WI38 (cell line): ENCODE measurements around the gene EBF3.

ENCODE experiments used
- H3K4me3 ChIP-seq: 2 replicates; pipeline ENCODE4 v1.5.1; 2011; ENCODE audit warnings: low read depth, mild to moderate bottlenecking, control low read depth, low read length
- TF ChIP-seq, protein P1 (sequence below): IDR thresholded peaks from 2 replicates; pipeline ENCODE4 v1.5.1; 2012; ENCODE audit warnings: low read depth, mild to moderate bottlenecking, control low read depth, low read length

EBF3 gene

DNA sequence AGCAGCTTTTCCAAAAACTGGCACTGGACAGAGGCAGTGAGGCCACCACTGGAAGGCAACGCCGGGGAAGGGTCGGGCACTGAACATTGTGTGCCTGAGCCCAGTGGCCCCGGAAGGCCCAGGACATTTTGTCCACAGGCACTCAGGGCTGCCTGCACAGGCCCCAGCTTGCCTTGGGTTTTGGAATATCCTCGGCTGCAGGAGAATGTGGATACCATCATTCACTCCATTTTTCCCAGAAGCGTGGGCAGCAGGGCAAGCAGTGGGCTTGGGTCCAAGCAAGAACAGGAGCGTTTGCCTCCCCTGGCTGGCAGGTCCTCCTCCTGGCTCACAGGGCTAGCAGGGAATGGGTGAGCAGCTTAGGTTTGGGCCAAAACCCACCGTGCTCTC is 147.4 kb downstream of the EBF3 start:
- TF ChIP-seq, protein P1, sequence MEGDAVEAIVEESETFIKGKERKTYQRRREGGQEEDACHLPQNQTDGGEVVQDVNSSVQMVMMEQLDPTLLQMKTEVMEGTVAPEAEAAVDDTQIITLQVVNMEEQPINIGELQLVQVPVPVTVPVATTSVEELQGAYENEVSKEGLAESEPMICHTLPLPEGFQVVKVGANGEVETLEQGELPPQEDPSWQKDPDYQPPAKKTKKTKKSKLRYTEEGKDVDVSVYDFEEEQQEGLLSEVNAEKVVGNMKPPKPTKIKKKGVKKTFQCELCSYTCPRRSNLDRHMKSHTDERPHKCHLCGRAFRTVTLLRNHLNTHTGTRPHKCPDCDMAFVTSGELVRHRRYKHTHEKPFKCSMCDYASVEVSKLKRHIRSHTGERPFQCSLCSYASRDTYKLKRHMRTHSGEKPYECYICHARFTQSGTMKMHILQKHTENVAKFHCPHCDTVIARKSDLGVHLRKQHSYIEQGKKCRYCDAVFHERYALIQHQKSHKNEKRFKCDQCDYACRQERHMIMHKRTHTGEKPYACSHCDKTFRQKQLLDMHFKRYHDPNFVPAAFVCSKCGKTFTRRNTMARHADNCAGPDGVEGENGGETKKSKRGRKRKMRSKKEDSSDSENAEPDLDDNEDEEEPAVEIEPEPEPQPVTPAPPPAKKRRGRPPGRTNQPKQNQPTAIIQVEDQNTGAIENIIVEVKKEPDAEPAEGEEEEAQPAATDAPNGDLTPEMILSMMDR: no peak

DNA sequence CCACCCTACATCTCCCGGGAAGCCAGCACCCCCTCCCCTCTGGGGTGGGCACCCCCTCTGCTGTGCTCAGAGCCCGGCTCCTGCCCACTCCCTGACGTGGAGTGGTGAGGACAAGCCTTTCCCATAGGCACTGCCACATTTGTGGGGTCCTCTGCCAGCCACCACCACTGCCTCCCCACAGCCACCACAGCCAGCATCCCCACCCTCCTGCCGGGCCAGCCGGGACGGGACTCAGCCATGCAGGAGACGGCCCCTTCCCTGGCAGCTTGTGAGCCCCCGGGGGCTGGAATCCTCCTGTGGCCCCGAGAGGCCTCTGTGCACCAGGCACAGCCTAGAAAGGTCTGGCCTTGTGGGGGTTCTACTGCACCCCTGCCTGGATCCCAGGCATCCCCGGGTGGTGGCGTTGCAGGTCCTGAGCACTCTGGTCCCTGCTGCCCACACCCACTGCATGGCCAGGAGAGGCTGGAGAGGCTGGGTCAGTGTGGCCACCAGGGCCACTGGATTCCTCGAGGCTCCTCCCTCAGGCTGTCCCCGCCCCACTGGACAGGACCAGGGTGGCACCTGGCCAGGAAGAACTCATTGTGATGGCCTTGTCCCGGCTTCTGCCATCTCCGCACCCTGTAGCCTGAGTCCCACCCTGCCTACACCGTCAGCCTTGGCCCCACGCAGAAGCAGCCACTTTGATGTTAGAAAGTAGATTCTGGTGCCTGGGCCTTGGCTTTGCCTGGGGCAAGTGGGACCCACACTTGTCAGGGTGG is 148.0 kb downstream of the EBF3 start:
- TF ChIP-seq, protein P1: no peak
- H3K4me3 ChIP-seq: no peak overlapping the region

More for the DNA sequence above, 147.4 kb downstream of the EBF3 start:
- no peak overlapping the region for H3K4me3 ChIP-seq

DNA sequence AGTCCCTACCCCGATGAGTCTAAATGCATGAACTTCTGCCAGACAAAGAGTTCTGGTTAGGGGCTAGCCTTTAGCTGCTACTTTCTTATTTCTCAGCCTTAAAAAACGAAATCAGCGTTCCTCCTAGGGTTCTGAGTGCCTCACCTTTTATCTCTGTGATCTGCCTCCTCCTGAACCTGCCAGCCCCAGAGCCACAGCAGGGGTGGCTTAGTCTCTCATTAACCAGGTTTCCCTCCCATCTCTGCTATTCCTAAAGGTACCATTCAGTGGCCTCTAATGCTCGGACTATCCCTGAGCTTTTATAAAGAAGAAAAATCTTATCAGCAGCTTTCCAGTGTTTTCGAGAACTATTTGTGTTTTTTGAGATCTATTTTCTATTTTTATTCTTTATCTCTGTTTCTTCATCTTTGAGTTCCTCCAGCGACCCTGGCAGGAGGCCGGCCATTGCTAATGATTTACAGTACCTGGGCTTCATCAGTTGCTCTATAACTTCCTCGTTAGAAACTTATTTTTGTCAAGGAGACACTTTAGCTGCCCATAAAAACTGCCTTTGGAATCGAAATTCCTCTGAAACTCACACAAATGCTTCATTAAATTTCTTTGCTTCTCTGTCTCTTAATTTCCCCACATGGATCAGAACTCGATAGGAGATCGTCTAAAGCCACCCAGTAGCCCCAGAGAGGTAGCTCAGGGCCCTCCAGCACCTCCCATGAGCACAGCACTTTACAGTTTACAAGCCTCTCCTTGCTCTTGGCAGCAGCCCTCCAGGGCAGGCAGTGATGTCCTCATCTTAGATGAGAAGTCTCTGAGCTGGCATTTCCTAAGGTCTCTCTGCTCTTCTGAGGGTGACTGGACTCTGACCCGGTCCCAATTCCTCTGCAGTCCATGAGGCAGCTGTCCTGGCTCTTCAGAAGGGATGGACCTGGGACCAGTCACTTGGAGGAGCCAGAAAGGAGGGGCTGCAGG is 149.1 kb downstream of the EBF3 start:
- TF ChIP-seq, protein P1: no peak

DNA sequence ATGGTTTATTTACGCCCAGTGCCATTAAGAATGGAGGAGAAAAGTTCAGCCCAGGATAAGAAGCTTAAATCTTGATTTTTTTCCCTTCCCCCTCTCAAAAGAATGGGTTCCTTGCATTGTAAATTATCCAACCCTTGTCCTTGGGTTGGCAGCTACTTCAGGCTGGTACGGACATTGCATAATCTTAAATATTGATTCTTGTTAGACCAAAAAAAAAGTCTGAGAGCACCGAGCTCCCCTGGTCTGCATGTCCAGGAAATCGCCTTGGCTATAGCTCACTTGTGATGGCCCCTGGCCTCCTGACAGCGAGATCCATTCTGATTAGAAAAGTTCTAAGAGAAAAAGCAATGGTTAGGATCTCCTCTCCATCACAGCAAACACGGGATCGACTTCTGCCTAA is 151.7 kb downstream of the EBF3 start:
- no peak overlapping the region for H3K4me3 ChIP-seq
- TF ChIP-seq, protein P1: no peak

More for the DNA sequence above, 149.1 kb downstream of the EBF3 start:
- H3K4me3 ChIP-seq: no peak overlapping the region

DNA sequence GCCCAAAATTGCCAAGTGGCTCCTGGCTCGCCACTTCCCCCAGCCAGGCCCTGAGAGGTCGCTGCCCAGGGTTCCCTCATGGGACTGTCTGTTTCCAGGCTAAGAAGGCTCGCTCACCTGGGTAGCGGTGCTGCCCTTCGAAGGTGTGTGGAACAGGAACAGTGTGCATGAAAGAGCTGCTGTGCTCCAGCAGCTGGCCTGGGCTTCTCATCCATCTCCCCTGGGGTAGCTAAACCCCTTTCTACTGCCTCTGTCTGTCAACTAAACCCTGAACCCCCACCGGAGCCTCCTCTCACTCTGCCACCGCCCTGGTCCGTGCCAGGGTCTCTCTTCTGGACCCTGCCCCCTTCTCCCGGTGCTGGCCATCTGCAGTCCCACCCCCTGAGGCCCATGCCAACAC is 152.9 kb downstream of the EBF3 start:
- no peak overlapping the region for H3K4me3 ChIP-seq
- TF ChIP-seq, protein P1: no peak

DNA sequence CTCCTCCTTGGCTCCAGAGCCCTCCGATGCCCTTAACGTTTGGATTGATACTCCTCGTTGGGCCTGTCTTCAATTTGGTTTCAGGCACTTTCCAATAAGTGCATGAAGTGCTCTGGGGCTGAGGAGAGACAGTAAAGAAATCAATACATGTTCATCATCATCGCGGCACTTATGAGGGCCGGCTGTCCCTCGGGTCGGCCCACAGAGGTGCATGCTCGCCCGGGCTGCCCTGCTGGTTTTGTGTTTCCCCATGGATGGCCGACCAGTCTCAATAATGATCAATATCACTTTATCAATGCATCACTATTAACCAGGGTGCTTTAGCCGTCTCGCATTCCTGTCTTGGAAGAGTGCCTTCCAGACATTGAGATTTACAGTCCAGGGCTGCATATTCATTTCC is 154.2 kb downstream of the EBF3 start:
- TF ChIP-seq, protein P1: no peak
- no peak overlapping the region for H3K4me3 ChIP-seq

DNA sequence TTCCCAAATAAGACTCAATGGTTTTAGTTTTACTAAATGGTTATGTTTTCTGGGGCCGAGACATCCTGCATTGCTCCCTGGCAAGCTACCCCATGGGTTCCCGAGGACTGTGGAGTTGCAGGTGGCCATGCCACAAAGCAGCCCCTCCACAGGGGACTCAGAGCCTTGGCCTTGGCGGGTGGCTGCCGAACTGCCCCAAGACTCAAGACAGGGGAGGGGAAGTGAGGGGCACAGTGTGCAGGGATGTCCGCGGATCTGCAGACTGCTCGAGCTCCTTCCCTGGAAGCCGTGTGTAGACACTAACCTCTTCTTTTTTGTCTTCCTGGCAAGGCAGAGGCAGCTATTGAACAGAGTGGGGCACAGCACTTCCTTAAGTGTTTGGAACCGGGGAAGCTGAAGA is 154.6 kb downstream of the EBF3 start:
- H3K4me3 ChIP-seq: no peak overlapping the region
- TF ChIP-seq, protein P1: no peak
